Measurements from ENCODE around the gene NHS.

DNA sequence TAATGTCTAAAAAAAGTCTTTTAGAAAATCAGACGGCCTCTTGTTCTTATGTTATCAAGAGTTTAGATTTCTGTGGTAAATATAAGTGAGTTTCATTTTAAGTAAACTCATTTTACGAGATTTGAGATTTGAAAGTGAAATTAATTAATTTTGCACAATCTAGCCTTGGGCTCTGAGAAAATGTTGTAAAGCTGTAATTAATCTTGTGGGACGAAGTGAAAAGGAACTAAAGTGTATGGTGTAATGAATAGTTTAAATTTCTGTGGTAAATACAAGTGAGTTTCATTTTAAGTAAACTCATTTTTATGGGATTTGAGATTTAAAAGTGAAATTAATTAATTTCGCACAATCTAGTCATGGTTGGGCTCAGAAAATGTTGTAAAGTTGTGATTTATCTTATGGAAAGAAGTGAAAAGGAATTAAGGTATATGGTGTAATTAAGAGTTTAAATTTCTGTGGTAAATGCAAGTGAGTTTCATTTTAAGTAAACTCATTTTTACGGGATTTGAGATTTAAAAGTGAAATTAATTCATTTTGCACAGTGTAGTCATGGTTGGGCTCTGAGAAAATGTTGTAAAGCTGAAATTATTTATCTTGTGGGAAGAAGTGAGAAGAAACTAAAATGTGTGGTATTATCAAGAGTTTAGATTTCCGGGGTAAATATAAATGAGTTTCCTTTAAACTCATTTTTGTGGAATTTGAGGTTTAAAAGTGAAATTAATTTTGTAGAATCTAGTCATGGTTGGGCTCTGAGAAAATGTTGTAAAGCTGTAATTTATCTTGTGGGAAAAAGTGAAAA, 363.9 kb downstream of the NHS start:
- TF ChIP-seq, protein P1, sequence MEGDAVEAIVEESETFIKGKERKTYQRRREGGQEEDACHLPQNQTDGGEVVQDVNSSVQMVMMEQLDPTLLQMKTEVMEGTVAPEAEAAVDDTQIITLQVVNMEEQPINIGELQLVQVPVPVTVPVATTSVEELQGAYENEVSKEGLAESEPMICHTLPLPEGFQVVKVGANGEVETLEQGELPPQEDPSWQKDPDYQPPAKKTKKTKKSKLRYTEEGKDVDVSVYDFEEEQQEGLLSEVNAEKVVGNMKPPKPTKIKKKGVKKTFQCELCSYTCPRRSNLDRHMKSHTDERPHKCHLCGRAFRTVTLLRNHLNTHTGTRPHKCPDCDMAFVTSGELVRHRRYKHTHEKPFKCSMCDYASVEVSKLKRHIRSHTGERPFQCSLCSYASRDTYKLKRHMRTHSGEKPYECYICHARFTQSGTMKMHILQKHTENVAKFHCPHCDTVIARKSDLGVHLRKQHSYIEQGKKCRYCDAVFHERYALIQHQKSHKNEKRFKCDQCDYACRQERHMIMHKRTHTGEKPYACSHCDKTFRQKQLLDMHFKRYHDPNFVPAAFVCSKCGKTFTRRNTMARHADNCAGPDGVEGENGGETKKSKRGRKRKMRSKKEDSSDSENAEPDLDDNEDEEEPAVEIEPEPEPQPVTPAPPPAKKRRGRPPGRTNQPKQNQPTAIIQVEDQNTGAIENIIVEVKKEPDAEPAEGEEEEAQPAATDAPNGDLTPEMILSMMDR (IDR thresholded peaks at IDR 0.05), result no peak
- TF ChIP-seq POLR2AphosphoS5 (IDR thresholded peaks at IDR 0.05; ENCODE audit: insufficient read depth in 1 of 2, low read depth in 1 of 2), result no peak

Measured in vagina (tissue), 2 donors.